Stimulated activated naive CD4-positive, alpha-beta T cell treated with Interleukin-2 at 50 U/mL for 16 hours (primary cell): ENCODE results near the gene PCDHGA2.
"Not testable (repeated sequence)": the region's sequence is repeated elsewhere in the genome, so short reads cannot be mapped to it uniquely, and the experiment has no call there.

Experiments
- DNase-seq: peaks from one replicate; lab custom pipeline; 2025; lab: John Stamatoyannopoulos, UW

The PCDHGA2 gene

GRCh38 chr5:141338538-141339306, at the start of gene PCDHGA2:
TSS of gene PCDHGA2 (plus strand) at chr5:141338760.
- DNase-seq: no peak

GRCh38 chr5:141298376-141298775, 40.2 kb upstream of the PCDHGA2 start:
- DNase-seq: no peak

GRCh38 chr5:141303756-141304155, 34.8 kb upstream of the PCDHGA2 start, which contains the start of gene SLC25A2:
TSS of gene SLC25A2 (minus strand) at chr5:141304049. CDS start at chr5:141303865, 184 bp downstream.
- no peak for DNase-seq

- no peak for DNase-seq
Observed at GRCh38 chr5:141306630-141307029, 31.9 kb upstream of the PCDHGA2 start.

GRCh38 chr5:141313711-141314110, 24.8 kb upstream of the PCDHGA2 start:
- no peak for DNase-seq

GRCh38 chr5:141316963-141317362, 21.6 kb upstream of the PCDHGA2 start:
- DNase-seq: not testable (repeated sequence)

GRCh38 chr5:141319202-141319601, 19.4 kb upstream of the PCDHGA2 start:
- no peak for DNase-seq

GRCh38 chr5:141319699-141320098, 18.9 kb upstream of the PCDHGA2 start:
- no peak for DNase-seq

- peak; percentile 88 for DNase-seq
Observed at GRCh38 chr5:141320225-141321169, 18.1 kb upstream of the PCDHGA2 start, which contains the start of gene TAF7. TSS of gene TAF7 (minus strand) at chr5:141320784. CDS start at chr5:141320044, 740 bp downstream.

GRCh38 chr5:141322261-141322660, 16.3 kb upstream of the PCDHGA2 start:
- no peak for DNase-seq

- peak; percentile 73 for DNase-seq
Observed at GRCh38 chr5:141326088-141326854, 12.3 kb upstream of the PCDHGA2 start.

GRCh38 chr5:141328231-141328630, 10.3 kb upstream of the PCDHGA2 start:
- DNase-seq: no peak

GRCh38 chr5:141330299-141331080, 8.1 kb upstream of the PCDHGA2 start, which contains the start of gene PCDHGA1:
TSS of gene PCDHGA1 (plus strand) at chr5:141330514.
- peak; percentile 11 for DNase-seq

- DNase-seq: not testable (repeated sequence)
Observed at GRCh38 chr5:141332571-141332970, 6.0 kb upstream of the PCDHGA2 start.

GRCh38 chr5:141340781-141341354, 2.3 kb downstream of the PCDHGA2 start:
- not testable (repeated sequence) for DNase-seq

GRCh38 chr5:141342773-141343172, 4.2 kb downstream of the PCDHGA2 start:
- DNase-seq: no peak

- no peak for DNase-seq
Observed at GRCh38 chr5:141343242-141343952, 4.8 kb downstream of the PCDHGA2 start, which contains the start of gene PCDHGA3. TSS of gene PCDHGA3 (plus strand) at chr5:141343829. CDS start at chr5:141344034, 205 bp downstream.

- no peak for DNase-seq
Observed at GRCh38 chr5:141343953-141344463, 5.4 kb downstream of the PCDHGA2 start.

- DNase-seq: no peak
Observed at GRCh38 chr5:141345327-141345726, 6.8 kb downstream of the PCDHGA2 start.
